T follicular helper cell (primary cell): ENCODE measurements around the gene IRX2.

Experiments
- DNase-seq: peaks from one replicate; pipeline ENCODE4 v3.0.0-alpha.2; 2020; ENCODE audit warnings: low read depth

The IRX2 gene

GRCh38 chr5:2697041-2697440, 54.4 kb downstream of the IRX2 start:
- no peak for DNase-seq
